DND-41 (cell line): ENCODE measurements around the gene DTX3L.

ENCODE experiments used
- EZH2 ChIP-seq: IDR thresholded peaks from 3 replicates; pipeline ENCODE4 v1.6.1; 2012; ENCODE audit warnings: borderline replicate concordance, low read depth, mild to moderate bottlenecking, moderate library complexity, low read length, inconsistent platforms; ENCODE audit not compliant: severe bottlenecking
- TF ChIP-seq, protein P1 (sequence below): IDR thresholded peaks from 2 replicates; pipeline ENCODE4 v1.5.1; 2012; ENCODE audit warnings: borderline replicate concordance, low read length, moderate library complexity, mild to moderate bottlenecking; ENCODE audit not compliant: poor library complexity, severe bottlenecking; ENCODE audit errors: extremely low read depth

DNA sequence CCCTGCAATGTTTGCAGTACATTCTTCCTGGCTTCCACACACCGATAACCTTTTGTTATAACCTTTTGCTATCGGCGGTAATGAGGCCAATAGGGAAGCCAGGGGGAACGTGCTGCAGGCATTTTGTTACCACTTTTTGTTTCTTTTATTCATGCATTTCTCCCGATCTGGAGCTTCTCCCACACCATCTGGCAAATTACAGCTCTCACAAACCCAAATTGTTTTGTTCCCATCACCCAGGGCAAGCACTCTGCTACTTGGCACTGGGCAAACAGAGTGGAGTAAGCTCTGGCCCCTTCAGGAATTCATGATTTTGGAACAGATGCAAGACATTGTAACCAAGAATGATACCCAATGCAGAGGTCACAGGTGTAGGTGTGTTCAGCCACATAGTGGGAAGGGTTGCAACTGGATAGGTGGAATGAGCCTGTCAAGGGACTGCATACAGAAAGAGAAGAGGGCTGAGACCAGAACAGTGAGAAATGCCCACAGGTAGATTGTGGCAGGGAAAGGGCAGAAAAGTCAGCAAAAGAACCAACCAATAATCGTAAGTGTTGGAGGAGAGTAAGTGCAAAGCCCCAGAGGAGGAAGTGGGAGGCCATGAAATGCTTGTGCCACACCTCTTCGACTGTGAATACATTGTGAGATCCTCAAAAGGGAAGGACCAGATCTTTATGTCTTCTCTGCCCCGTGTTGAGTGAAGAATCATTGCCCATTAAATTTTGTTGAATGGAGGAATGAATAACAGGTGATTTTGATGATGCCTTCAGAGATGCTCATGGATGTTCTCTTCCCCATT, 59.1 kb downstream of the DTX3L start:
- TF ChIP-seq, protein P1, sequence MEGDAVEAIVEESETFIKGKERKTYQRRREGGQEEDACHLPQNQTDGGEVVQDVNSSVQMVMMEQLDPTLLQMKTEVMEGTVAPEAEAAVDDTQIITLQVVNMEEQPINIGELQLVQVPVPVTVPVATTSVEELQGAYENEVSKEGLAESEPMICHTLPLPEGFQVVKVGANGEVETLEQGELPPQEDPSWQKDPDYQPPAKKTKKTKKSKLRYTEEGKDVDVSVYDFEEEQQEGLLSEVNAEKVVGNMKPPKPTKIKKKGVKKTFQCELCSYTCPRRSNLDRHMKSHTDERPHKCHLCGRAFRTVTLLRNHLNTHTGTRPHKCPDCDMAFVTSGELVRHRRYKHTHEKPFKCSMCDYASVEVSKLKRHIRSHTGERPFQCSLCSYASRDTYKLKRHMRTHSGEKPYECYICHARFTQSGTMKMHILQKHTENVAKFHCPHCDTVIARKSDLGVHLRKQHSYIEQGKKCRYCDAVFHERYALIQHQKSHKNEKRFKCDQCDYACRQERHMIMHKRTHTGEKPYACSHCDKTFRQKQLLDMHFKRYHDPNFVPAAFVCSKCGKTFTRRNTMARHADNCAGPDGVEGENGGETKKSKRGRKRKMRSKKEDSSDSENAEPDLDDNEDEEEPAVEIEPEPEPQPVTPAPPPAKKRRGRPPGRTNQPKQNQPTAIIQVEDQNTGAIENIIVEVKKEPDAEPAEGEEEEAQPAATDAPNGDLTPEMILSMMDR: no peak
- TF ChIP-seq EZH2: no peak
